Activated CD4-positive, alpha-beta T cell treated with anti-CD3 and anti-CD28 coated beads, Interleukin-2, amount 50 U/mL, for 1 hour (primary cell): ENCODE data around the gene USH2A.

Experiments used
- DNase-seq: peaks from one replicate; pipeline ENCODE4 v3.0.0-alpha.2; 2020

Gene USH2A

GRCh38 chr1:216281757-216282156, 141.5 kb downstream of the USH2A start:
- no peak for DNase-seq

DNA sequence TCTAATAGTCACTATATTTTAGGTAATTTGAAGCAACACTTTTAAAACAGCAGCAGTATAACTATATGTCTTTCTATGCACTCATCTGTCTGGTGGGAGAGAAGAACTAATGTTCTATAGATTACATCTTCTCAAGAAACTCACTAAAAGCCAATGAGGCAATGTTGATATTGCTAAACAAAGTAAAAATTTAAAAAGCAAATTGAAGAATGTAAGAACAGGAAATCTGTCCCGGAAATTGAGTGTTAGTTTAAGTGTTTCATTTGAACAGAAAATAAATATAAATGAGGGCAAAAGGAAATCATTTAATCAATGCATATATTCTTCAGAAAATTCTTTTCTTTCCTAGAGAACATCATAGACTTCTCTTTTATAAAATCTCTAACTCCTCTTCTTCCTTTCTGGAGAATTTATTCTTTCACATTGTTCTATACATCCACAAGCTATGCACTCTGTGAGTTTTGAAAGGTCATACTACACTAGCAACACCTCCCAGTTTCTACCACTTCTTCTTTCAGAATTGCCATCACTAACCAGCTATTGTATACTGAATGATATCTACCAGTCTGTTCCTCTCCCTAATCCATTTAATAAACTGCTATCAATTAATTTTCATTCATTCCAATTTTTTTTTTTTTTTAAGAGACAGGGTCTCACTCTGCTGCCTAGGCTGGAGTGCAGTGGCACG, 153.0 kb downstream of the USH2A start:
- DNase-seq: no peak

GRCh38 chr1:216261631-216262030, 161.6 kb downstream of the USH2A start:
- no peak for DNase-seq

GRCh38 chr1:216258856-216259255, 164.4 kb downstream of the USH2A start:
- no peak for DNase-seq

DNA sequence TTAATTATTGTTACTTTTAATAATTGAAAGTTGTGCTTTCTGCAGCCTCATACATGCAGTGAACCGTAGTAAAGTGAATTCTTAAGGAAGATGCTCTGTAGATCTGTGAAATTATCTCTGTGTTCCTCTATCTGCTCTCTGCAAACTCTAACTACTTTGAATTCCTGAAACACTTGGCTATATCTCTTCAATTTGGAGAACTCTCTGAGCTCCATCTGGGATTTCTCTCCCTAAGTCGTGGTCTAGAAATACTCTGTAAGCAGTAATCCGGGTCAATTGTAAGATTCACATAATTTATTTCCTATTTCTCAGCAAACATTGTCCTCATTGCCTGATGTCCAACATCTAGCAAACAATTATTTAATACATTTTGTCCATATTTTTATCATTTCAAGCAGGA, 164.9 kb downstream of the USH2A start:
- DNase-seq: no peak

GRCh38 chr1:216250861-216251260, 172.4 kb downstream of the USH2A start:
- DNase-seq: no peak

DNA sequence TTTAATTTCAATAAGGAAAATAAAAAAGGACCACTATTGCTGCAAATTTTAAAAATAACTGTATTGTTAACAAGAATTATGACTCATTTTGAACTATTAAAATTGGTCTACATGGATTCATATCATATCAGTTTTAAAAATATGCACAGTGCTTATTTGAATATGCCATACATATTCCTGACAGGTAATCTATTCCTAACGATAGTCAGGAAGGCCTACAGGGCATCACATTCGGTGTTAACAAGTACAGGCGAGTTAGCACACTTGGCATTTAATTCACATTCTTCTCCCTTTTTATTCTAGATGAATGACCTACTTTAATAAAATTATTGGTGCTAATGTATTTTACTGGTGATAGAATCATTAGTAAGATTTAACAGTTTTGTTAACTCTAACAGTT, 174.6 kb downstream of the USH2A start:
- no peak for DNase-seq

DNA sequence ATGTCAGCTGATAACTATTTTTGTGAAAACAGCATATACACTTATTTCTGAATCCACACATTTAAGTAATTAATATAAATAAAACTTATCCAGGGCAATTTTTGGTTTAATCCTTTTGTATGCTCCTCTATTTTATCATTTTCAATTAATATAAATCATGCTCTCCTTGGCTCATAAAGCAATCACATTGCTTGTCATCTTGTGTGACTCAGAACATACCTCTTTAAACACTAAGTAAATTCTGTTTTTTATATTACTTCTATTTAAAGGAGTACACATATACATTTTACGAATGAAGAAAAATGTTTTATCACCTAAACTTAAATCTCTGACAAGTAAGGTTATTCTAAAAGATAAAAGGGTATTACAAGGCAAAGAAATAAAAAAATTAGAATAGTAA, 175.3 kb downstream of the USH2A start:
- no peak for DNase-seq

- DNase-seq: no peak
Measured at GRCh38 chr1:216246577-216247203, 176.6 kb downstream of the USH2A start.

GRCh38 chr1:216238844-216239243, 184.4 kb downstream of the USH2A start:
- no peak for DNase-seq

DNA sequence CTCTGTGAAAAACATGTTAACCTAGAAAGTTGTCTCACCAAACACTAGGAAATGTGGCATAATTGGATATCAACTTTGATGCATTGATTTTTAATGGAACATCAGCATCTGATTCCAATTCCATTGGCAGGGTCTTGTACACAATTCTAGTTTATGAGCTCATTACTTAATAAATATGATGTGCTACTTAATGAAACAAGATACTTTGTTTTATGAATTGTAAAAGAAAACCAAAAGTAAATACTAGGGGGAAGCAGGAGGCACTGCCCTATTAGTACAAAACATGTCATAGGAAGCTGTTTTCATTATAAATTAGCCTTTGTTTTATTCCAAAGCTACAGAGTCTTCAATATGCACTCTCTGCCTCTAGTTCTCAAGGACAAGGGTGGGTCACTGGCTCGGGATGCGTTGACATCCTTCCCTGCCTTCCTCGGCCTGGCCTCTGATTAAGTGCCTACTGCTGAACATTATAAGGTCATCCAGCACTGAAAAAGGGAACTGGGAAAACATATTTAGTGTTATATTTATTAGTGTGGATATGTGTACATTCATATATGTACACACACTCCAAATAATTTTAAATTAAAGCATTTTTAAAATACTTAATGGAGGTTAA, 185.2 kb downstream of the USH2A start:
- DNase-seq: no peak

DNA sequence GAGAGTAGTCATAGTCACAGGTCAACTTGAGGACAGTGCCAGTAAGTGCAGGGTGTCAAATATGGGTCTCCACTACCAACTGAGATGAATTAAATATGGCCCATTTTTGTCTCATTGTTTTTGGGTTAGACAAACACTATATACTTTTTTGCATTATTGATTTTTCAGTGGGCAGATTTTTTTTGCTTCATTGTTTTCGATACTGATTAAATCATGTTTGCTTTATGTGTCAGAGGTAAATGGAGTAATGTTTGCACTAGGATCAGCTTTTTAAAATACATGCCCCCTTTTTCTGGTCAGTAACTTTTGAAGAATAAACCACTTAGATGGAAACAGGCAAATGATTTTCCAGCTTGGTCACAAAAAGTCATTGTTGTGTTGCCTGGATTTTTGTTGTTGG, 199.0 kb downstream of the USH2A start:
- DNase-seq: no peak

DNA sequence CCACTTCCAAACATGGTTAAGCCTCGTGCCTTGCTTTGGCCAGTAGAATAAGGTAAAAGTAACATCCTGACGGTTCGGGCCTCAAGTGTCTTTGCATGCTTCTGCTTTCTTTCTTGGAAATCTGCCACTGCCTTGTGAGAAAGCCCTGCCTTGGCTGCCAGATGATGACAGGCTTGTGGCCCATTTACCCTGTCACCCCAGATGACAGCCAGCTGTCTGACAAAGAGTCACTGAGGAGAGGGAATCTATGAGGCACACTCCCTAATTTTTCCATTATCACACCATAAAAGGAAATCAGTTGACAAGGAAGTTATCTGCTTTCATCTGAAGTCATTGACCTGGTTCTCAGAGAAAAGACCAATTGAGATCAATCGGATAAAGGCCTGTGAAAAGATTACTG, 199.8 kb downstream of the USH2A start:
- no peak for DNase-seq

DNA sequence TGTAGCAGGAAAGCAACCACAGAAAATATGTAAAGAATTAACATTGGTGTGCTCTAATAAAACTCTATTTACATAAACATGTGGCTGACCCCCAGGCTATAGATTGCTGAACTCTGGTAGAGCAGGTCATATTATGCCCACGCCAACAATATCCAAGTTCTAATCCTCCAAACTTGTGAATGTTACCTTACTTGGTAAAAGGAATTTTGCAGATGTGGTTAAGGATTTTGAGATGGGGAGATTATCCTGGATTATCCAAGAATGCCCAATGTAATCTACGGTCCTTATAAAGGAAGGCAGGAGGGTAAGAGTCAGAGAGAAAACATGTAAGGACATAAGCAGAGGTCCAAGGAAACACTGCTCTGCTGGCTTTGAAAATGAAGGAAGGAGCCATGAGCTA, 201.0 kb downstream of the USH2A start:
- no peak for DNase-seq

DNA sequence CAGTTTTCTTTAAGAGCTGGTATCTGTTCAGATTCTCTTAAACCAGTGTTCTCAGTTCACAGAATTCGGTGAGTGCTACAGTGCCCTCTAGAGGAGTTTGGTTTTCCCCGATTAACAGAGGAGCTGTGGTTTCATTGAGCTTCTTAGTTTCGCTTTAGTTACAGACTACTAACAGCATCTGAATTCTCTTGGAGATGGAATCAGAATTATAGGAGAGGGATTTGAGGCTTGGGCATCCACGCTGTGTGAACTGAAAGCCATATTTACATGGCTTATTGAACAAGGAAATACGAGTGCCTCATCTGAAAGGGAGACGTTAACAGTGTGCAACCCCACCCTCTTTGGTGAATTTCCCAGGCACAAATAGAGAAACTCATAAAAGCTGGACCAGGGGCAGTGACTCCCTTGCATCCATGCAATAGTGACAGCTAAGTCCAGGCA, 202.0 kb downstream of the USH2A start:
- no peak for DNase-seq

DNA sequence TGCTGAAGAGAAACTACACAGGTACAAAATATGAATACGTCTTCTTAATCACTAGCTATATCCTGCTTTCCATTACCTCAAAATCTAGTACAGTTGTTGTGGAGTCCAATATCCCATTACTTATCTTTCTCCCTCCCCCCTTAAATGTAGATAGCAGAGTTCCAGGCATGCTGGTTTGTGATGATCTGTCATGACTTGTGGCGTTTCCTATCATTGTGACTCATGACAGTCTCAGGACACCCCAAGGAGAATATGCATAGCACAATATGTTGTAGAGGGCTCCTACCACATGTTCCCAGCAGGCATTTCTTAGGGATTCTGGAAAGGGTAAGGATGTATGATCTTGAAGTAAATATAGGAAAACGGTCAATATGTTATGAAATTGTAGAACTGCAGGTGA, 206.9 kb downstream of the USH2A start:
- no peak for DNase-seq

DNA sequence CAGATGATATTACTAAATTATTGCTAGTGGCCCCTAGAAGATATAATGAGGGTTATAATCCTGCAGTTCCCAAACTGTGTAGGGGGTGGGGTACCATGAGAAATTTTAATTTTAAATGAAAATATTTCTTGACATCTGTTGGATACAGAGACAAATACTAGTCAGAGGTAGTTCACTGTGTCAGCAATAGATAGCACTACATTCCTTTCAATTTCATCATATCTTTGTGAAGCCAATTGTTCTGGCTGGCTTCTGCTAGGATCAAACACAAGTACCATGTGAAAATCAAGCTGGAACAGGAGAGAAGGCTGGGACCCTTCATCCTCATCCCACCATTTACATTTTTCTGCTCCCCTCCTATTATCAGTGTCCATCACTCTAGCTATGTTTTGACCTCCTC, 208.1 kb downstream of the USH2A start:
- no peak for DNase-seq

DNA sequence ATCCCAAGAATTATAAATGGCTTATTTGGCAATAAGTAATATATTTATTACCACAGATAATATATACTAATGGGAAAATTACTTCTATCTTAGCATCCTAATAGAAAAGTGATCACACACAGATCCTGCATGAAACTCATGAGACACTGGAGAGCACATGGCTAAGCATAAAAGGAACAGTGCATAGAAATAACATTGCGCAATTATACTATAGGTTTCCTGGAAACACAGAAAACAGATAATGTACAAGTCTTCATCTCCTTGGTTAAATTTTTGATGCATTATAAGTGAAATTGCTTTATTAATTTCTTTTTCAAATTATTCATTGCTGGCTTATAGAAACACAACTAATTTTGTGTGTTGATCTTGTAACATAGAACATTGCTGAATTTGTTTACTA, 210.4 kb downstream of the USH2A start:
- DNase-seq: no peak

- DNase-seq: no peak
Measured at GRCh38 chr1:216210081-216210480, 213.2 kb downstream of the USH2A start.

GRCh38 chr1:216209125-216209524, 214.1 kb downstream of the USH2A start:
- DNase-seq: no peak

- DNase-seq: no peak
Measured at GRCh38 chr1:216207154-216207553, 216.1 kb downstream of the USH2A start.

DNA sequence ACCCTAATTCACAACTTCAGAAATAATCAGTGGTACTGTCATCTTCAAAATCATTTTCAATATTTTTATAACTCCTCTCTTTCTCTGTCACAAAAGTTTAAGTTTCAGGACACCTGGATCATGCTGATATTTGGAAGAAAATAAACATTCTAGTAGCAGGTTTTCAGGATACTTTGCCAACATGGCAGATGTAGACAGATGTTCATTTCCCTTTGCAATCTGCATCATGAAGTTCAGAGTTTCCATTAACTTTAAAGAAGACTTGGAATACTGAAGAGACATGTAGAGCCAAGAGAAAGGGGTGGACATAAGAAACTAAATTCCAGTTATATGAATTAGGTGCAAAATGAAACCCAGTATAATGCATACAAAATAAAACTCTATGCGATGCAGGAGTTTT, 218.1 kb downstream of the USH2A start:
- DNase-seq: no peak

GRCh38 chr1:216201946-216202345, 221.3 kb downstream of the USH2A start:
- DNase-seq: no peak

DNA sequence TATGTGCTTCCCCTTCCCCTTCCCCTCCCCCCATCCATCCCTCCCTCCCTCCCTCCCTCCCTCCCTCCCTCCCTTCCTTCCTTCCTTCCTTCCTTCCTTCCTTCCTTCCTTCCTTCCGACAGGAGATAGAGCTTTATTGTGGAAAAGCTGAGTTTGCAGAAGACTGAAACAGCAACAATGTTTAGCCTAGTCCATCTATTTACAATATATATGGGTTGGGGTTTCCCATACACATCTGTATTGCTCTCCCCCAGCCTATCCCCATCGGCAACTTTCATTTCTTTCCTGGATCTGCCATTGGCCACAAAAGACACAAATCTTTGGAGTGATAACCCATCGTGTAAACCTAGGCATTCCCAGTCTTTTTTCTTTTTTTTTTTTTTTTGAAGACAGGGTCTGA, 222.3 kb downstream of the USH2A start:
- no peak for DNase-seq

GRCh38 chr1:216194721-216195120, 228.5 kb downstream of the USH2A start:
- no peak for DNase-seq
